Measurements from ENCODE around the gene PLCB1.

- no peak for TF ChIP-seq POLR2AphosphoS5 (IDR thresholded peaks at IDR 0.05; ENCODE audit: low read depth, low read length)
- no peak for TF ChIP-seq TAF1 (IDR thresholded peaks at IDR 0.05; ENCODE audit: borderline replicate concordance, low read depth, low read length)
Measured at GRCh38 chr20:8129211-8129976, 2.7 kb upstream of the PLCB1 start.
